ENCODE results near the gene CAMTA1.
"Not testable (repeated sequence)": the region's sequence is repeated elsewhere in the genome, so short reads cannot be mapped to it uniquely, and the experiment has no call there.

CAMTA1 gene

GRCh38 chr1:7783178-7783711 is 998.0 kb downstream of the CAMTA1 start:
- peak; percentile 40 for DNase-seq (ENCODE audit: low spot score)

- DNase-seq (ENCODE audit: low spot score): peak; percentile 96
Observed at GRCh38 chr1:7783826-7784491, 998.7 kb downstream of the CAMTA1 start, which contains the start of gene PER3. Gene PER3 (plus strand): TSS chr1:7784291. CDS start chr1:7784878, 587 bp downstream.

GRCh38 chr1:7784492-7785071 is 999.3 kb downstream of the CAMTA1 start:
- peak; percentile 30 for DNase-seq (ENCODE audit: low spot score)

GRCh38 chr1:7785108-7785507 is 999.9 kb downstream of the CAMTA1 start:
- DNase-seq (ENCODE audit: low spot score): no peak

GRCh38 chr1:7786795-7787194 is 1001.5 kb downstream of the CAMTA1 start:
- DNase-seq (ENCODE audit: low spot score): peak; percentile 19

- DNase-seq (ENCODE audit: low spot score): no peak
Observed at GRCh38 chr1:7789828-7790227, 1004.6 kb downstream of the CAMTA1 start.

GRCh38 chr1:7791027-7791426 is 1005.8 kb downstream of the CAMTA1 start:
- not testable (repeated sequence) for DNase-seq (ENCODE audit: low spot score)

GRCh38 chr1:7795406-7795805 is 1010.2 kb downstream of the CAMTA1 start:
- no peak for DNase-seq (ENCODE audit: low spot score)

GRCh38 chr1:7805460-7805859 is 1020.2 kb downstream of the CAMTA1 start:
- DNase-seq (ENCODE audit: low spot score): no peak

- DNase-seq (ENCODE audit: low spot score): peak; percentile 25
Observed at GRCh38 chr1:7808253-7808844, 1023.1 kb downstream of the CAMTA1 start.

GRCh38 chr1:7809742-7810141 is 1024.5 kb downstream of the CAMTA1 start:
- no peak for DNase-seq (ENCODE audit: low spot score)

- no peak for DNase-seq (ENCODE audit: low spot score)
Observed at GRCh38 chr1:7810395-7810794, 1025.1 kb downstream of the CAMTA1 start.

GRCh38 chr1:7811476-7811875 is 1026.2 kb downstream of the CAMTA1 start:
- DNase-seq (ENCODE audit: low spot score): no peak

- DNase-seq (ENCODE audit: low spot score): no peak
Observed at GRCh38 chr1:7813677-7814373, 1028.6 kb downstream of the CAMTA1 start.

All from pons (tissue), 1 donor.